Measurements from ENCODE around the gene HTR1D. TPM values are rescaled to one million over a fixed set of nuclear protein-coding genes. Genes with fewer than 3 reads are reported as not detected.
"Not testable (repeated sequence)": the region's sequence is repeated elsewhere in the genome, so short reads cannot be mapped to it uniquely, and the experiment has no call there.

Gene HTR1D
- total RNA-seq, 6 experiments from 2014 or later = not detected

GRCh38 chr1:23210963-23211362, 6.3 kb downstream of the HTR1D start:
- intact Hi-C loops (cut with DNase I) = no loop called here

GRCh38 chr1:23210351-23210785, 6.9 kb downstream of the HTR1D start:
- WGBS (ENCODE audit: insufficient coverage, low coverage, low lambda C conversion rate, missing lambda C conversion rate) = 21% methylated on average over 2 of the region's 6 CpGs
- ATAC-seq = no peak
- TF ChIP-seq POLR2A (IDR thresholded peaks at IDR 0.05) = no peak
- TF ChIP-seq CTCF (IDR thresholded peaks at IDR 0.05) = no peak

More at GRCh38 chr1:23210963-23211362, 6.3 kb downstream of the HTR1D start:
- no peak for DNase-seq
- ATAC-seq = no peak
- H3K4me1 ChIP-seq = no peaks in the 10 kb centered on the region
- TF ChIP-seq CTCF (IDR thresholded peaks at IDR 0.05) (no peak), POLR2A (IDR thresholded peaks at IDR 0.05) (no peak)
- no peaks in the 10 kb centered on the region for H3K27me3 ChIP-seq
- no peak overlapping the region for H3K27ac ChIP-seq
- 28% methylated on average over 2 of the region's 2 CpGs for WGBS (ENCODE audit: insufficient coverage, low coverage, low lambda C conversion rate, missing lambda C conversion rate)
- no peaks in the 10 kb centered on the region for H3K9me3 ChIP-seq
- no peak overlapping the region for H3K4me3 ChIP-seq
- H3K36me3 ChIP-seq = no peaks in the 10 kb centered on the region

GRCh38 chr1:23209770-23210169, 7.5 kb downstream of the HTR1D start:
- no peak for DNase-seq
- H3K27me3 ChIP-seq = no peaks in the 10 kb centered on the region
- H3K36me3 ChIP-seq = no peaks in the 10 kb centered on the region
- TF ChIP-seq CTCF (IDR thresholded peaks at IDR 0.05) = no peak
- no peak for TF ChIP-seq POLR2A (IDR thresholded peaks at IDR 0.05)
- 50% methylated on average over 3 of the region's 4 CpGs for WGBS (ENCODE audit: insufficient coverage, low coverage, low lambda C conversion rate, missing lambda C conversion rate)
- H3K27ac ChIP-seq = no peak overlapping the region
- no peak overlapping the region for H3K4me3 ChIP-seq
- no peak for ATAC-seq
- no peaks in the 10 kb centered on the region for H3K9me3 ChIP-seq
- H3K4me1 ChIP-seq = no peaks in the 10 kb centered on the region
- intact Hi-C loops (cut with DNase I) = no loop called here

More at GRCh38 chr1:23210351-23210785, 6.9 kb downstream of the HTR1D start:
- Histone ChIP-seq H3K4me1 (no peaks in the 10 kb centered on the region), H3K36me3 (no peaks in the 10 kb centered on the region), H3K27me3 (no peaks in the 10 kb centered on the region), H3K9me3 (no peaks in the 10 kb centered on the region), H3K4me3 (no peak overlapping the region), H3K27ac (no peak overlapping the region)
- intact Hi-C loops (cut with DNase I) = no loop called here
- no peak for DNase-seq

GRCh38 chr1:23208527-23208926, 8.8 kb downstream of the HTR1D start:
- no peak for DNase-seq
- TF ChIP-seq CTCF (IDR thresholded peaks at IDR 0.05) (no peak), POLR2A (IDR thresholded peaks at IDR 0.05) (no peak)
- 68% methylated on average over 2 of the region's 2 CpGs for WGBS (ENCODE audit: insufficient coverage, low coverage, low lambda C conversion rate, missing lambda C conversion rate)

GRCh38 chr1:23207733-23208132, 9.6 kb downstream of the HTR1D start:
- intact Hi-C loops (cut with DNase I); H3K4me1 ChIP-seq; H3K27ac ChIP-seq; H3K4me3 ChIP-seq; H3K9me3 ChIP-seq; ATAC-seq; H3K27me3 ChIP-seq; H3K36me3 ChIP-seq; DNase-seq: not testable (repeated sequence)
- 93% methylated on average over 6 of the region's 8 CpGs for WGBS (ENCODE audit: insufficient coverage, low coverage, low lambda C conversion rate, missing lambda C conversion rate)

More at GRCh38 chr1:23208527-23208926, 8.8 kb downstream of the HTR1D start:
- no peaks in the 10 kb centered on the region for H3K27me3 ChIP-seq
- H3K4me3 ChIP-seq = no peak overlapping the region
- intact Hi-C loops (cut with DNase I) = no loop called here
- ATAC-seq = no peak
- H3K36me3 ChIP-seq = no peaks in the 10 kb centered on the region
- H3K9me3 ChIP-seq = no peaks in the 10 kb centered on the region
- no peaks in the 10 kb centered on the region for H3K4me1 ChIP-seq
- no peak overlapping the region for H3K27ac ChIP-seq
